Midbrain (tissue), 1 donor: ENCODE data around the gene HNF1B.
"Not testable (repeated sequence)": the region's sequence is repeated elsewhere in the genome, so short reads cannot be mapped to it uniquely, and the experiment has no call there.

ENCODE experiments used
- DNase-seq: peaks from one replicate; lab custom pipeline; 2025; lab: John Stamatoyannopoulos, UW

Gene HNF1B

GRCh38 chr17:37744961-37745800 is at the start of gene HNF1B:
Gene HNF1B (minus strand): TSS chr17:37745059. CDS start chr17:37744884, 175 bp downstream.
- no peak for DNase-seq

GRCh38 chr17:37792787-37793186 is 47.9 kb upstream of the HNF1B start:
- DNase-seq, result no peak

GRCh38 chr17:37791447-37792399 is 46.9 kb upstream of the HNF1B start:
- DNase-seq, result no peak

- no peak for DNase-seq
Measured at GRCh38 chr17:37789771-37790541, 45.1 kb upstream of the HNF1B start.

GRCh38 chr17:37789021-37789565 is 44.2 kb upstream of the HNF1B start:
- DNase-seq, result no peak

- DNase-seq, result no peak
Measured at GRCh38 chr17:37788526-37788925, 43.7 kb upstream of the HNF1B start.

GRCh38 chr17:37787055-37787757 is 42.3 kb upstream of the HNF1B start:
- peak; percentile 7 for DNase-seq

GRCh38 chr17:37786481-37786880 is 41.6 kb upstream of the HNF1B start:
- DNase-seq, result no peak

GRCh38 chr17:37782460-37782859 is 37.6 kb upstream of the HNF1B start:
- DNase-seq, result not testable (repeated sequence)

- DNase-seq, result no peak
Measured at GRCh38 chr17:37781451-37781850, 36.6 kb upstream of the HNF1B start.

- no peak for DNase-seq
Measured at GRCh38 chr17:37779554-37779953, 34.7 kb upstream of the HNF1B start.

- no peak for DNase-seq
Measured at GRCh38 chr17:37774504-37774903, 29.6 kb upstream of the HNF1B start.

- no peak for DNase-seq
Measured at GRCh38 chr17:37772982-37773381, 28.1 kb upstream of the HNF1B start.

- no peak for DNase-seq
Measured at GRCh38 chr17:37770631-37771518, 26.0 kb upstream of the HNF1B start.

GRCh38 chr17:37769050-37769449 is 24.2 kb upstream of the HNF1B start:
- no peak for DNase-seq

- DNase-seq, result no peak
Measured at GRCh38 chr17:37768438-37768837, 23.6 kb upstream of the HNF1B start.

GRCh38 chr17:37766971-37767370 is 22.1 kb upstream of the HNF1B start:
- no peak for DNase-seq

GRCh38 chr17:37764383-37764782 is 19.5 kb upstream of the HNF1B start:
- DNase-seq, result no peak

GRCh38 chr17:37762666-37763065 is 17.8 kb upstream of the HNF1B start:
- DNase-seq, result no peak

GRCh38 chr17:37761961-37762360 is 17.1 kb upstream of the HNF1B start:
- DNase-seq, result no peak
